Bronchial epithelial cell (primary cell): ENCODE results near the gene CASQ1. TPM values are rescaled to one million over a fixed set of nuclear protein-coding genes. Genes with fewer than 3 reads are reported as not detected.
A peak's percentile ranks its signal among the peaks of the same experiment; 100 is the strongest.

ENCODE experiments used
- DNase-seq: peaks from one replicate; pipeline ENCODE4 v3.0.0-alpha.2; 2010; ENCODE audit warnings: low read depth
- FAIRE-seq: peaks from 2 replicates; lab custom pipeline; 2011; peaks lifted over from hg19 to GRCh38; lab: Jason Lieb, UNC
- H3K27me3 ChIP-seq: 2 replicates; pipeline ENCODE4 v1.5.1; 2011; ENCODE audit warnings: low read length; ENCODE audit not compliant: control insufficient read depth, insufficient read depth
- H3K36me3 ChIP-seq: 2 replicates; pipeline ENCODE4 v1.5.1; 2011; ENCODE audit warnings: low read length; ENCODE audit not compliant: control insufficient read depth, insufficient read depth
- H3K4me3 ChIP-seq: 2 replicates; pipeline ENCODE4 v1.5.1; 2011; ENCODE audit warnings: mild to moderate bottlenecking, low read depth, low read length, control low read depth
- total RNA-seq: library from RNA; depleted of rRNA; stranded (reverse); fragments of >200 nt; gene quantifications from 2 replicates; pipeline ENCODE4 v1.2.1, GENCODE V29; 2014
- TF ChIP-seq, protein P1 (sequence below): IDR thresholded peaks from 2 replicates; pipeline ENCODE4 v1.5.1; 2011; ENCODE audit warnings: mild to moderate bottlenecking, moderate library complexity, low read length, control low read depth, inconsistent platforms; ENCODE audit not compliant: insufficient read depth, severe bottlenecking

Gene CASQ1
- total RNA-seq, 1 donor from 2014 or later, result not detected

GRCh38 chr1:160158031-160158430 is 32.3 kb upstream of the CASQ1 start:
- FAIRE-seq (no peak), DNase-seq (no peak)
- TF ChIP-seq, protein P1, sequence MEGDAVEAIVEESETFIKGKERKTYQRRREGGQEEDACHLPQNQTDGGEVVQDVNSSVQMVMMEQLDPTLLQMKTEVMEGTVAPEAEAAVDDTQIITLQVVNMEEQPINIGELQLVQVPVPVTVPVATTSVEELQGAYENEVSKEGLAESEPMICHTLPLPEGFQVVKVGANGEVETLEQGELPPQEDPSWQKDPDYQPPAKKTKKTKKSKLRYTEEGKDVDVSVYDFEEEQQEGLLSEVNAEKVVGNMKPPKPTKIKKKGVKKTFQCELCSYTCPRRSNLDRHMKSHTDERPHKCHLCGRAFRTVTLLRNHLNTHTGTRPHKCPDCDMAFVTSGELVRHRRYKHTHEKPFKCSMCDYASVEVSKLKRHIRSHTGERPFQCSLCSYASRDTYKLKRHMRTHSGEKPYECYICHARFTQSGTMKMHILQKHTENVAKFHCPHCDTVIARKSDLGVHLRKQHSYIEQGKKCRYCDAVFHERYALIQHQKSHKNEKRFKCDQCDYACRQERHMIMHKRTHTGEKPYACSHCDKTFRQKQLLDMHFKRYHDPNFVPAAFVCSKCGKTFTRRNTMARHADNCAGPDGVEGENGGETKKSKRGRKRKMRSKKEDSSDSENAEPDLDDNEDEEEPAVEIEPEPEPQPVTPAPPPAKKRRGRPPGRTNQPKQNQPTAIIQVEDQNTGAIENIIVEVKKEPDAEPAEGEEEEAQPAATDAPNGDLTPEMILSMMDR, result no peak
- H3K4me3 ChIP-seq, result no peak overlapping the region
- H3K36me3 ChIP-seq, result no peaks in the 10 kb centered on the region
- H3K27me3 ChIP-seq, result no peaks in the 10 kb centered on the region

DNA sequence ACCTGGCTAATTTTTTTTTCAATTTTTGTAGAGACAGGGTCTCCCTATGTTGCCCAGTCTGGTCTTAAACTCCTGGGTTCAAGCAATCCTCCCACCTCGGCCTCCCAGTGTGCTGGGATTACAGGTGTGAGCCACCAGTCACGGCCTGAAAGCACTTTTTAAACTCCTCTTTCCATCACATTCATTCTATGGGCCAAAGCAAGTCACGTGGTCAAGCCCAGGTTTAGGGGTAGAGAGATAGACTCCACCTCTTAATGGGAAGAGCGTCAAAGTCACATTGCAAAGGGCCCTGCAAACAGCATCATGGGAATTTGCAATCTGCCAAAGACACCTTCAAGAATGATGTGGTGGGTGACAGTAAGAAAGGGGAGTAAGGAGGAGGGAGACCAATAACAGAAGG is 31.8 kb upstream of the CASQ1 start:
- no peak for DNase-seq
- Histone ChIP-seq H3K36me3 (no peaks in the 10 kb centered on the region), H3K4me3 (no peak overlapping the region), H3K27me3 (no peaks in the 10 kb centered on the region)
- no peak for FAIRE-seq
- TF ChIP-seq, protein P1, result no peak

DNA sequence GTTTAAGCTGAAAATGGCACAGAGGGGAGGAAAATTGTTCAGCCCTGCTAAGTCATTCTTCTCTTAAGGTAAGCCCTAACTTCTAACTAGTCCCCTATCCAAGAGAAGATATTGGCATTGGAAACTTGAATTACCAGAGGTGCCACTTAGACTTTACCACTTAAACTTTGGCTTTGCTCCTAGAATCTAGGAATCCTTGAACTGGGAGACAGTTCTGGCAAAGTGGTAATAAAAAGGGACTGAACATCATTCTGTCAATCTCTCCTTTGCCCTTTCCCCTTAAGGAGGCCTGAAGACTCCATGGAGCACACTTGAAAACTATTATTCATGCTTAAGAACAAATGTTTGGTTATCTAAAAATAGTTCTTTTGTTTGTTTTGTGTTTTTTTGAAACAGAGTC is 30.5 kb upstream of the CASQ1 start:
- Histone ChIP-seq H3K4me3 (no peak overlapping the region), H3K36me3 (no peaks in the 10 kb centered on the region), H3K27me3 (no peaks in the 10 kb centered on the region)
- DNase-seq (no peak), FAIRE-seq (no peak)
- TF ChIP-seq, protein P1, result no peak

DNA sequence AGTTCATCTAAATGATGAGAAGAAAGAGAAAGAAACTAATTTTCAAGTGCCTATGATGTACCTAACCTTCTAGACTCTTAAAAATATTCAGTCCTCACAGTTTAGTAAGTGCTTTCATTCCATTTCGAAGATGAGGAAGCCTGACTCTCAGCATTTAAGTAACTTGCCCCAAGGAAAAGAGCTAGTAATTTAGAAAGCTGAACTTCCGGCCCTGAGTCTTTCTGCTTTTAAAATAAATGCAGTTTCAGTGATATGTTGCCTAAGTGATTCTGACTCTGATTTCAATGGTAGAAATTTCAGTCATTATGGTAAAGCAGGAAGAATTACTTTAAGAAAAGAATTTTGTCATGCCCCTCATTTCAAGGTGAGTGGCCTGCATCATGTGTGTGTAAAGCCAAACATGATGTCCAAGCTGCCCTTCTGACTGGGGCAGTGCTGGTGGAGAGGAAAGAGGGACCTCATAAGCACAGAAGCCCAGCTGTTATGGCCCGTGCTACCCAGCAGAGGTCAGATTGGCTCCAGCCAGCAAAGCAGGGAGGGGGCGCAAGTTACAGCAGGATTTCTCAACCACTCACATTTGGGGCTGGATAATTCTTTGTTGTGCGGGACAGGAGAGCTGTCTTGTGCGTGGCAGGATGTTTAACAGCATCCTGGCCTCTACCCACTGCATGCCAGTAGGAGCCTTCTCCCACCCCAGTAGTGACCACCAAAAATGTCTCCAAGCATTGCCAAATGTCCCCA is 28.2 kb upstream of the CASQ1 start:
- no peak overlapping the region for H3K4me3 ChIP-seq
- DNase-seq, result no peak
- H3K36me3 ChIP-seq, result no peaks in the 10 kb centered on the region
- FAIRE-seq, result no peak
- TF ChIP-seq, protein P1, result peak; percentile 34
- H3K27me3 ChIP-seq, result peaks cover 3% of the 10 kb centered on the region

DNA sequence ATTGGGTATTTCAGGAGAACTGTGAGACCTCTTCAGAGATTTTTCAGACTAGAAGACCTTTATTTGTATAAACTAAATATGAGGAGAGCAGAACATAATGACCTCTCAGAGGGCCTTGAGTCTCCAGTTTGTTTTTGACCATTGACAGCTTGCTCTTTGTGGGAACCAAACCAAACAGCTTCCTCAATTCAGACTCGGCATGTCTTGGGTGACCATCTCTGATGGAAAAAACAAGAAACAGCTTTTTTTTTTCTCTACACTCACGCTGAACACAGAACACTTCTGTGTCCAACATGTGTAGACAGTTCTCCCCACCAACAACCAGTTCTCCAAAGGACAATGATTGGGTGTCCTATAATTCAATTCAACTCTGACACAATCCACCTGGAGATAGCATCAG is 27.4 kb upstream of the CASQ1 start:
- FAIRE-seq (no peak), DNase-seq (no peak)
- Histone ChIP-seq H3K27me3 (peaks cover 3% of the 10 kb centered on the region), H3K36me3 (no peaks in the 10 kb centered on the region), H3K4me3 (no peak overlapping the region)
- TF ChIP-seq, protein P1, result no peak

DNA sequence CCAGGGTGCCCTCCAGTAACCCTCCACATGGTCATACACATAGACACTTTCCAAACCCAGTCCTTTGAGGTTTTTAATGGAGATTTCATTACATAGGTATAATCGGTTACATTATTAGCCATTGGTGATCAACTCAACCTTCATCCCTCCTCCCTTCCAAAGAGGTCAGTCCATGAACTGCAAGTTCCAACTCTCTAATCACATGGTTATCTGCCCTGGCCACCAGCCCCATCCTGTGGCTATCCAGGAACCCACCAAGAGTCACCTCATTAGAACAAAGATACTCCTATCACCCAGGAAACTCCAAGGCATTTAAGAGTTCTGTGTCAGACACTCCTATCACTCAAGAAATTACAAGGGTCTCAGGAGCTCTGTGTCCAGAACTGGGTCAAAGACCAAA is 26.8 kb upstream of the CASQ1 start:
- DNase-seq, result peak; percentile 20
- FAIRE-seq, result no peak
- Histone ChIP-seq H3K27me3 (peaks cover 3% of the 10 kb centered on the region), H3K4me3 (no peak overlapping the region), H3K36me3 (no peaks in the 10 kb centered on the region)
- TF ChIP-seq, protein P1, result peak; percentile 32
